SH-SY5Y (cell line): ENCODE data around the gene ACTMAP.

Source experiments
- GATA2 ChIP-seq: IDR thresholded peaks from 2 replicates; pipeline ENCODE4 v1.6.1; 2011; ENCODE audit warnings: mild to moderate bottlenecking, low read depth, low read length
- GATA3 ChIP-seq: IDR thresholded peaks from 2 replicates; pipeline ENCODE4 v1.6.1; 2011; ENCODE audit warnings: low read depth, mild to moderate bottlenecking, low read length, moderate library complexity

GRCh38 chr19:40693150-40693788 lies 57.0 kb downstream of the ACTMAP start:
- TF ChIP-seq GATA2, result no peak
- no peak for TF ChIP-seq GATA3
